ENCODE results near the gene ETV6.

Gene ETV6

GRCh38 chr12:11645391-11645790 is 4.1 kb upstream of the ETV6 start:
- no peak for DNase-seq (ENCODE audit: low read depth in 3 of 3)

DNA sequence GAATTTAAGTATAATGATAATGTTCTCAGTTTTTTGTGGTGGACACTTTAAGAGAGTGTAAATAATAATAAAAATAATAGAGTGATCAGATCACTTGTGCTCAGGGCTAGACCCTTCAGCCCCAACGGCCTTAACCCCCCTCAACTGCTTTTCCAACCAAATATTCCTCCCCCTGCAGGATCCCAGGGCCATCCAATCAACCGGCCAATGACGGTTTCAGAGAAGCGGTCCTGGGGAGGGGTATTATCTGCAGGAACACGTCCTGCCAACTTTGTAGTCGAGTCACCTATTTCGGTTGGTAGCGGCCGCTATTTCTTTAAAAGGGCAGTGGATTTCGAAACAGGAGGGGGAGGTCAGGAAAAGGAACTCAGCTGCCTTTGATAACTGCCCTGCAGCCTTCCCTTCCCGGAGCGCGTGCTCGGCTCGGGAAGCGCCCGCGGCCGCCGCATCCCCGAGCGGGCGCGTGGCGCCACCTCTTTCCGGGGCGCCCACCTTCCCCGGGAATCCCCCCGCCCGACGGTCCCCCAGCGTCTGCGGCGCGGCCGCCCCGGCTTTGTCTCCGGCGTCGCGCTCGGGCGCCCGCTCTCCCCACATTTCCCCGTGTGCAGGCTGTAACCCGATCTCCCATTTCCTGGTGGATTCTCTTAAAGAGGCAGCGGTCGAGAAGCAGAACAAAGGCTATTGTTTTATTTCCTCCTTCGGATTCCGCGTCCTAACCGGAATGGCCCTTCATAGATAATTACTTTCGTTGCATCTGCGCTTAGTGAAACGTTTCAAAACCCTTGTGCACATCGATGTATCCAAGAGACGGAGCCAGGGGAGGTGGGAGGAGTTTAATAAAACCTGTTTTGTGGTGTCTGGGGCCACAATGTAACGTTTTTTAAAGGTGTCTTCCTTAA is 711 bp upstream of the ETV6 start:
- DNase-seq (ENCODE audit: low read depth in 3 of 3): peak; percentile 38 to 52 (median 44)

- peak in 1 of 3 experiments; percentile 28 for DNase-seq (ENCODE audit: low read depth in 3 of 3)
These were observed 1.1 kb downstream of the ETV6 start for GRCh38 chr12:11650286-11651281.

GRCh38 chr12:11651381-11651780 is 1.9 kb downstream of the ETV6 start:
- no peak for DNase-seq (ENCODE audit: low read depth in 3 of 3)

DNA sequence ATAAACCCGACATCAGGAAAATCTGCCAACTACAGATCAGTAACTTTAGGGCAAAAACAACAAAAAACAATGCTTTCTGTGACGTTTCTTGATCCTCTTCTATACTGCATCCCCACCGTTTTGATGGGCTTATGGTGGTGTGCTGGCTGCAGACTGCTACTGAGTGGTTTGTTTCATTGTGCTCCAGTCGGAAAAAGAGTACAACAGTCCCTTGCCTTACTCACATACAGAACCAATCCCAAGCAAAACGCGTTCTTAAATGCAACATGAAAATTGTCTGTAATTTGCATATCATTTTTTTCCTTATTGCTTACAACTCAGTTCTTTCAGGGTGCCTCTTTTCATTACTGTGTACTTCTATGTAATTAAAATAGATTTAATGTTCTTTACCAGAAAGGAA is 2.3 kb downstream of the ETV6 start:
- DNase-seq (ENCODE audit: low read depth in 3 of 3): no peak

GRCh38 chr12:11652351-11653040 is 3.0 kb downstream of the ETV6 start:
- DNase-seq (ENCODE audit: low read depth in 3 of 3): no peak

DNA sequence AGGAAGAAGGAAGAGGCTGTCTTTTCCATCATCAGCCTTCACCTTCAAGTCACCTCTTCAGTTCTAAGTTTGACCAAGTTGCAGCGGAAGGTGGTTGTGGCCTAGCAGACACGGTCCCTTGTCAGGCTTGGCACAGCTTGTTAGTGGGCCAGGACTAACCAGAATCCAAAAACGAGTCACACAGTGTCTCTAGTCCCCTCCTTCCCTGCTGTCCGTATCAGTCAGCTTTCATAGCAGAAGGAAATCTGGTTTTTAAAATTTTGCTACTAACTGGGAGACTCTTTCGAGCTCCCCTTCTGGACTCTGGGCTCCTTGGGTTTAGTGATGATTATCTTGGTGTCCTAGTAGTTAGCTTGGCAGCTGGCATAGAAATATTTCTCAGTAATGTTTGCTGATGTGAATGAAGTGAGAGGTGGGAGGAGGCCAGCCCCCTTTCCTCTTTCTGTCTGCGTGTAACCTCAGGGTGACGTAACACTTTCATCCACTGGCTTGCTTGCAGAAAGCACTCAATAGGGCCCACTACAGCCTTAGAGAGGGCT is 3.8 kb downstream of the ETV6 start:
- no peak for DNase-seq (ENCODE audit: low read depth in 3 of 3)

DNA sequence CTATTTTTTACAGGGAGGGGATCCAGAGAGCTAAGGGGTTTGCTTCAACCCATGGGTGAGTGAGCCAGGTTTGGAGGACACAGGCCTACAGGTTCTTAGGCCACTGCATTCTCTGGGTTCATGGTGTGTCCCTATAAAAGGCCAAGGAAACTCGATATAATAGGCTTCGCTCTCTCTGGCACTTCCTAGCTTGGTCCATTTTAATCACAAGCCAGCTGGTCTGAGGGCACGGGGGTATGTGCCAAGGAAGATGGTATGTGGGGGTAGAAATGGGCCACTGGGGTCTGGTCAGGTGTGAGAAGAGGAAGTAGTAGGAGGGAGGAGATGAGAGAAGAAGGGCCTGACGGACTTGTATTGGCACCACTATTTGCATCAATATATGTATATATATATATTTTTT is 4.9 kb downstream of the ETV6 start:
- DNase-seq (ENCODE audit: low read depth in 3 of 3): no peak

- no peak for DNase-seq (ENCODE audit: low read depth in 3 of 3)
These were observed 5.3 kb downstream of the ETV6 start for GRCh38 chr12:11654802-11655201.

GRCh38 chr12:11655842-11656241 is 6.4 kb downstream of the ETV6 start:
- no peak for DNase-seq (ENCODE audit: low read depth in 3 of 3)

- no peak for DNase-seq (ENCODE audit: low read depth in 3 of 3)
These were observed 7.1 kb downstream of the ETV6 start for GRCh38 chr12:11656550-11656949.

DNA sequence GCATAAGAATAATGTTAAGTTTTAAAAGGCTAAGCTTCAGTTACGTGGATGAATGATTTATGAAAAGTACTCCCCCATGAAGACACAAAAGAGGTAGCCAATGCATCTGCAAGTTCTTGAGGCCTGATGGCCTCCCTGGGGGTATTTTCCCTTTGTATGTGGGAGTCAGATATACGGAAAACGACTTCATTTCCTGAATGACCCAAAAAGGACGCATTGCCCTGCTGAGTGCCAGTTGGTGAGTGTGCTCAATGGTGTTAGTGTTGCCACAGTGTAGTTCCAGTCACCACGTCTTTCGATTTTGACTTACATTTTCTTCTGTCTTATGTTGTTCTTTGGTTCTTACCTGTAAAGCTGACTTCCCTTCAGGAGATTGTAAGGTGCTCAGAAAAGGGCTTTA is 8.0 kb downstream of the ETV6 start:
- no peak for DNase-seq (ENCODE audit: low read depth in 3 of 3)

DNA sequence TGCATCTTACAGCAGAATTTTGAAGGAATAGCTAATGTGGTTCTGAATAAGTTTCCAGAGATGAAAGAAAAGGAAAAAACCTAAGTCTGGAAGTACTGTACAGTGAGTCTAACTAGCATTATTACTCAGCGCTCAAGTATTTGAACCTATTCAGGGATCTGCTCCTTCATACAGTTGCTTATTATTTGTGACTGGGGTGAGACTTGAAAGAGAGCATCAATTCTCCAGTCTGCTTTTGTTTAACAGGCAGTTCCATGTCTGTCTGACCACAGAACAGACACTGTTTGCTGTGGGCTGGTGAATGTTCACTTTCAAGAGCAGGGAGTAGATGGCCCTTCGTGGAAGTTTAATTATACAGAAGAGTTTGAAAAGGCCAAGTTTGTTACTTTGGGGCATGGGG is 9.3 kb downstream of the ETV6 start:
- DNase-seq (ENCODE audit: low read depth in 3 of 3): no peak

- DNase-seq (ENCODE audit: low read depth in 3 of 3): no peak
These were observed 11.2 kb downstream of the ETV6 start for GRCh38 chr12:11660624-11661023.

GRCh38 chr12:11661491-11662089 is 12.1 kb downstream of the ETV6 start:
- DNase-seq (ENCODE audit: low read depth in 3 of 3): no peak

DNA sequence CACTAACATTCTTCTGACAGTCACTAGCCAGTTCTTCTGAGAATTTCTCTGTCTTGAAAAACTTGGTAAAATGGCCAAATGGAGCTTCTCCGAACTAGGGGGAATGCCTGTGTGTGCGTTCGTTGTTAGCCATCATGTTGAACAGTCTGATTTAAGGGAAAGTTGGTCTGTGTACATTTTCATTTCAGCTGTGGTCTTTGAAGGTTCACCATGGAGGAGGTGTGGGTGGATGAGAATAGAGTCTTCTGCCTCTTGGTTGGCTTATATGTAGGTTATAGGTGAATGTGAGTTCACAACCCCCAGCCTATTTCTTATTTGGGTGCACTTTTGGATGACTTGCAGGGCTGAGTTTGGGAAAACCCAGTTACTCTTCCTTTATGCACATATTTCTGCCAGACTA is 12.9 kb downstream of the ETV6 start:
- DNase-seq (ENCODE audit: low read depth in 3 of 3): no peak

GRCh38 chr12:11663130-11663529 is 13.7 kb downstream of the ETV6 start:
- no peak for DNase-seq (ENCODE audit: low read depth in 3 of 3)

GRCh38 chr12:11664101-11664500 is 14.6 kb downstream of the ETV6 start:
- DNase-seq (ENCODE audit: low read depth in 3 of 3): no peak

- DNase-seq (ENCODE audit: low read depth in 3 of 3): no peak
These were observed 16.9 kb downstream of the ETV6 start for GRCh38 chr12:11666131-11667050.

DNA sequence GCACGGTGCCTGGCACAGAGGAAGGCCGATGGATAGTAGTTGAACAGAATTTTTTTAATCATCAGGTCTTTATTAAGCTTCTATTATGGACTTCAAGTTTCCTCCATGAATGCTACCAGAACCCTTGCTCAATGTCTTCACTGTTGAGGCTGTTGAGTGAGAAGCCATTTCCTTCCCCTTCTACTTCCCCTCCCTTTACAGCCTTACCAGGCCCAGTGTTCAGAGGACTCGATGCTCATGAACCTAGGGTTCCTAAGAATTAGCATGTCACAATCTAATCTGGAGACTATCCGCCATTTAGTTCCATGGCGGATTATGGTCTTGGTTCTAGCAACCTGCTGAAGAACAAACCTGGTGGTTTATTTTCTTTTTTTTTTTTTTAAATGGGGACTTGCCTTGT is 17.7 kb downstream of the ETV6 start:
- DNase-seq (ENCODE audit: low read depth in 3 of 3): no peak

All from stimulated activated CD4-positive, alpha-beta T cell treated with anti-CD3 and anti-CD28 coated beads, TNF-alpha, amount 100 ng/mL, for 4 hours (primary cell).